ENCODE results near the gene IGSF3. TPM values are rescaled to one million over a fixed set of nuclear protein-coding genes. Genes with fewer than 3 reads are reported as not detected.

IGSF3 gene
- total RNA-seq, 4 donors from 2014 or later = 10.9 to 23.1 (median 18.6) TPM

DNA sequence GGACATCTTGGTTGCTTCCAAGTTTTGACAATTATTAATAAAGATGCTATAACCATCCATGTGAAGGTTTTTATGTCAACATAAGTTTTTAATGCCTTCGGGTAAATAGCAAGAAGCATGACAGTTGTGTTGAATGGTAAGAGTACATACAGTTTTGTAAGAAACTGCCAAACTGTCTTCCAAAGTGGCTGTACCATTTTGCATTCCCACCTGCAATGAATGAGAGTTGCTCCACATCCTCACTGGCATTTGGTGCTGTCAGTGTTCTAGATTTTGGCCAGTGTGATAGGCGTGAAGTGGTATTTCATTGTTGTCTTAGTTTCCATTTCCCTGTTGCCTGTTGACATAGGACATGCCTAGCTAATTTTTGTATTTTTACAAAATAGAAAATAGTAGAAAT is 142.1 kb downstream of the IGSF3 start:
- intact Hi-C loops (cut with DNase I) = no loop called here
- no peak for TF ChIP-seq POLR2A (IDR thresholded peaks at IDR 0.05)
- TF ChIP-seq, protein P1, sequence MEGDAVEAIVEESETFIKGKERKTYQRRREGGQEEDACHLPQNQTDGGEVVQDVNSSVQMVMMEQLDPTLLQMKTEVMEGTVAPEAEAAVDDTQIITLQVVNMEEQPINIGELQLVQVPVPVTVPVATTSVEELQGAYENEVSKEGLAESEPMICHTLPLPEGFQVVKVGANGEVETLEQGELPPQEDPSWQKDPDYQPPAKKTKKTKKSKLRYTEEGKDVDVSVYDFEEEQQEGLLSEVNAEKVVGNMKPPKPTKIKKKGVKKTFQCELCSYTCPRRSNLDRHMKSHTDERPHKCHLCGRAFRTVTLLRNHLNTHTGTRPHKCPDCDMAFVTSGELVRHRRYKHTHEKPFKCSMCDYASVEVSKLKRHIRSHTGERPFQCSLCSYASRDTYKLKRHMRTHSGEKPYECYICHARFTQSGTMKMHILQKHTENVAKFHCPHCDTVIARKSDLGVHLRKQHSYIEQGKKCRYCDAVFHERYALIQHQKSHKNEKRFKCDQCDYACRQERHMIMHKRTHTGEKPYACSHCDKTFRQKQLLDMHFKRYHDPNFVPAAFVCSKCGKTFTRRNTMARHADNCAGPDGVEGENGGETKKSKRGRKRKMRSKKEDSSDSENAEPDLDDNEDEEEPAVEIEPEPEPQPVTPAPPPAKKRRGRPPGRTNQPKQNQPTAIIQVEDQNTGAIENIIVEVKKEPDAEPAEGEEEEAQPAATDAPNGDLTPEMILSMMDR (IDR thresholded peaks at IDR 0.05) = no peak
- Histone ChIP-seq H3K27ac (no peak overlapping the region), H3K4me1 (no peaks in the 10 kb centered on the region), H3K9me3 (no peaks in the 10 kb centered on the region), H3K4me3 (replicated peaks in 1 of 3) (no peak overlapping the region), H3K27me3 (no peaks in the 10 kb centered on the region), H3K36me3 (no peaks in the 10 kb centered on the region)
- DNase-seq = no peak
- 96% methylated on average over 2 of the region's 2 CpGs for WGBS, 2 donors

MicroRNAs within 50 kb of the gene (microRNA counts, 767-probe panel; counts per million panel counts)
- microRNA hsa-miR-320b = 0 counts per million in 2 donors
- 0 to 3,168 counts per million in 2 donors for microRNA hsa-miR-548ac

Small RNA genes lying within 50 kb of the gene (microRNA-seq; reads per million reads assigned to microRNA genes)
- gene MIR320B1 (not detected), gene MIR548AC (not detected)

Small RNA genes lying within 50 kb of the gene (small RNA-seq; reads per million reads assigned to genes)
- gene MIR320B1 (not detected), gene MIR548AC (not detected)

Other genes with a start within 250 kb of the IGSF3 start
- 10 to 100 TPM; 17.5 to 51.9 (median 23.1) TPM for gene CD58, start 96.7 kb downstream of the IGSF3 start, total RNA-seq
- 1 to 10 TPM; 1.9 to 9.7 (median 2.6) TPM for gene CD2, start 86.7 kb upstream of the IGSF3 start, total RNA-seq
- 10 to 100 TPM; 18.7 to 38.7 (median 27.6) TPM for gene PTGFRN, start 242.2 kb upstream of the IGSF3 start, total RNA-seq